Glomerular visceral epithelial cell (primary cell): Measurements from ENCODE around the gene SLC44A3.

ENCODE experiments used
- DNase-seq: peaks from one replicate; pipeline ENCODE4 v3.0.0-alpha.2; 2016; ENCODE audit errors: extremely low spot score

The SLC44A3 gene

DNA sequence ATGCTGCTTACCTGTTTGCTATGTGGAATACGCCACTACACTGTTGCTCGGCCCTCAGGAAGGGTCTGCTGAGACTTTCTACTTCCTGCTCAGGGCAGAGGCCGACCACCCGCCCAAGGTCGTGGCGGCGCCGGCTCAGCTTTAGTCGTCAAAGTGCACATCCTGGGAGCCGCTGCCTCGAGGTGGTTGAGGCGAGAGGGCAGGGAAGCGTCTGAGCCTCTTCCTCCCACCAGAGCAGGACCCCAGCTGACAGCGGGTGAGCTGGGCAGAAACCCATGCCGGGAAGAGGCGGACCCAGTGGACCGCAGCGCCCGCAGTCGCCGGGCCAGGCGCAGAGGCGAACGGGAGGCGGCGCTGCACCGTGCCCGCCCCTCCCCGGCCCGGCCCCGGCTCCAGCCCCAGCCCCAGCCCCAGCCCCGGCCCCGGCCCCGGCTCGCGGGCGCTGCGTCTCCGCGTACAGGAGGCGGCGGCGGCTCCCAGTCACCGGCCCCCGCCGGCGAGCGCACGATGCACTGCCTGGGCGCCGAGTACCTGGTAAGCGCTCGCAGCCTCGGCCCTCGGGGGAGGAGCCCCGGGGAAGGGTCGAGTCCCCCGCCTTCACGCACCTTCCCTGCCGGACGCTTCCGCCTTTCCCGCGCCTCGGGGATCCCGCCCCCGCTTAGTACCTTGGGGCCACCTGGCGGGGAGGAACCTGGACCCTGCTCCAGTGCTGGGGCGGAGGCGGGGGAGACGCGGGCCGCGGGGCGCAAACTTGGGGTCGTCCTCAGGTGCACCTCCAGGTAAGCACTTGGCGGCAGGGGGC is at the start of gene SLC44A3:
TSS of gene SLC44A3 (plus strand) at position 413 of the 802 bp plus-strand sequence. CDS start at position 508, 95 bp downstream.
- DNase-seq: peak; percentile 62

DNA sequence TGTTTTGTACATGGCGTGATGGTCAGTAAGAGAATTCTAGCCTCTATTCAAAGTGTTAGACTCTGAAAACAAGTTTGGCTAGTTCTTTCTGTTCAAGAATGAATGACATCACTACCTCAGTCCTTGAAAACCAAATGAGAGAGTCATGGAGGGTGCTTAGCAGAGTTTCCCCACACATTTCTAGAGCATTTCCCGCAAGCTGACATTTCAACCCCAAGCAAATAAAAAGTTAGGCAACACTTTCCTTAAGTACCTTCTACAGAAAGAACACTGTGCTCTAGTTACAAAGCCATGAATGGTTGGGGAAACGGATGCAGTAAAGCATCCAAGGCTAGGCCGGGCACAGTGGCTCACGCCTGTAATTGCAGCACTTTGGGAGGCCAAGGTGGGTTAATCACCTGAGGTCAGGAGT is 47.9 kb upstream of the SLC44A3 start:
- no peak for DNase-seq

DNA sequence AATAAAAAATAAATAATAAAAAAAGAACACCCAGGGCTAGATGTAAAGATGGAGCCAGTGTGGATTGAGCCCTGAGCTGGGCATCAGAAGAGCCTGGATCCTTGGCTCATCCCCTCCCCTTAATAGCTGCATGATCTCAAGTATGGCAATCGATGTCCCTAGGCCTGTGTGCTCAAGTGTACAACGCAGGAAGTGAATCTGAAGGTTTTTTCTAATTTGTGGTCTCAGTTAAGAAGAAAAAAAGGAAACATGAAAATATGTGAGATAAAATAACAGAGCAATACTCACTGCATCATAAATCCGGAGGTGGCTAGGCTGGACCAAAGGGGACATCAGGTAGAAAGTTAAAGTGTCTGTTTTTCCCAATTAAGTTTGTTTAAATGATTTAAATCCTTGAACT is 47.3 kb upstream of the SLC44A3 start:
- DNase-seq: no peak

GRCh38 chr1:94773296-94773809 is 46.8 kb upstream of the SLC44A3 start:
- no peak for DNase-seq

GRCh38 chr1:94773931-94774422 is 46.2 kb upstream of the SLC44A3 start:
- DNase-seq: peak; percentile 78

- no peak for DNase-seq
Measured at GRCh38 chr1:94776474-94776873, 43.7 kb upstream of the SLC44A3 start.

DNA sequence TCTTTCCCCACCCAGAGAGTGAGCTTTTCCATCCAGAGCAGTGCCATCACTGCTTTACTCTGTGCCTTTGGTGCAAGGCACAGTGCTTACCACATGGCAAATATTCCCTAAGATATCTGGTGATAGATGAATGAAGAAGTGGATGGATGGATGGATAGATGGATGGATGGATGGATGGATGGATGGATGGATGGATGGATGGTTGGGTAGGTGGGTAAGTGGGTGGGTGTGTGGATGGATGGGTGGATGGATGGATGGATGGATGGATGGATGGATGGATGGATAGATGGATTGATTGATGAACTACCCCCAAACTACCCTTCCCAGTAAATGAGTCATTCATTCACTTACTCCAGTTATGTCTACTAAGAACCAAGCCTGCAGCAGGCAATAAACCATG is 42.9 kb upstream of the SLC44A3 start:
- no peak for DNase-seq

DNA sequence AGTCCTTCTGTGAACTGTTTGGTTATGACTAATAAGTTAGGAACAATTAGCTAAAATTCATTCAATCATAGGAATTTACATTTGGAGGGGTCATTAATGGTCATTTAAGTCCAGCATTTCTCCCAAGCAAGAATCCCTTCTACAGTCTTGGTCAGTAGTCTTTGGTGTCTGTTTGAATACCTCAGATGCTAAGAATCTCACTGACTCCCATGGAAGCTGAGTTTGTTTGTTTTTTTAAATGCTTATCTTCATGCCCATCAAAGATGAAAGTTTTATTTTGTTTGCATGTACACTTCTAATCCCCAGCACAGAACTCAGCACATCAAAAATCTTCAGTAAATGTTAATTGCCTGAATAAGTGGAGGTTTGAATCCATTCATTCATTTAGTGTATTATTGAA is 41.3 kb upstream of the SLC44A3 start:
- no peak for DNase-seq

- DNase-seq: peak; percentile 69
Measured at GRCh38 chr1:94783342-94784189, 36.6 kb upstream of the SLC44A3 start.

DNA sequence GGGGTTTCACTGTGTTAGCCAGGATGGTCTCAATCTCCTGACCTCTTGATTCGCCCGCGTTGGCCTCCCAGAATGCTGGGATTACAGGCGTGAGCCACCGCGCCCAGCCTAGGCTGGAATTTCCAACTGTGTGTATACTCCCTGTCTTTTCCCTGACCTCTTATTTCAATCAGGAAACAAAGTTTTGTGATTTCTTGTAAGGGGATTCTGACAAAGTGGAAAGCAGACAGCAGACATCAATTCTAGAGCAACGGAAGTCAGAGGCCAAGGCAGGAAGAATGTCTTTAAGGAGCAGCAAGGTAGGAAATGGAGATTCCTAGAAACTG is 36.0 kb upstream of the SLC44A3 start:
- DNase-seq: no peak

GRCh38 chr1:94787691-94788090 is 32.5 kb upstream of the SLC44A3 start:
- DNase-seq: no peak

DNA sequence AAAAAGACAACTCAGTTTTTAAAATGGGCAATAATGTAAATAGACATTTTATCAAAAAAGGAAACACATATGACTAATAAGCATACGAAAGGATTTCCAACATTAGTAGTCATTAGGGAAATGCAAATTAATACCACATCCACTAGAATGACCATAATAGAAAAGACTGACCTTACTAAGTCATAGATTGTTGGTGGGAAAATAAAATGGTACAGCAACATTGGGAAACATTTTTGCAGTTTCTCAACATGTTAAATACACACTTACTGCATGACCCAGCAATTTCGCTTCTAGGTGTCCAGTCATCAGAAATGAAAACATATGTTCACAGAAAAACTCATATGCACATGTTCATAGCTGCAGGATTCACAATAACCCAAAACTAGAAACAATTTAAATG is 29.9 kb upstream of the SLC44A3 start:
- DNase-seq: no peak

GRCh38 chr1:94790670-94791069 is 29.5 kb upstream of the SLC44A3 start:
- no peak for DNase-seq

- peak; percentile 66 for DNase-seq
Measured at GRCh38 chr1:94792473-94793295, 27.5 kb upstream of the SLC44A3 start.

- no peak for DNase-seq
Measured at GRCh38 chr1:94793296-94793656, 26.9 kb upstream of the SLC44A3 start.

DNA sequence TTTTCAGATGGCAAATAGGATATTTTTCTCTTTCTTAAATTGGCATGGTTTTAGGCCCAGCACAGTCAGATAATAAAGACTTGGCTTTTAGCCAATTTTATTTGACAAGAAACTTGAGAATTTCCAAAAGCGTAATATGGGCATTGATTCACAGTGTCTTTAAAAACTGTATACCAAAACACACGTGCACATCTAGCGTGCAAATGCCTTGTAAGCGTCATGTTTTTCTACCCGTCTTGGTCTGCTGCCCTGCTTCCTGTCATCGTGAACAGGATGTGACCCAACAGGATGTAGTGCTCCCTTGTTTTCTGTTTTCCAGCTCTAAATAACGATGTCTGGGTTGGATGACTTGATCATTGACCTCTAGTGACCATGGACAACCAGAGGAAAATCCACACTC is 24.7 kb upstream of the SLC44A3 start:
- DNase-seq: peak; percentile 15

DNA sequence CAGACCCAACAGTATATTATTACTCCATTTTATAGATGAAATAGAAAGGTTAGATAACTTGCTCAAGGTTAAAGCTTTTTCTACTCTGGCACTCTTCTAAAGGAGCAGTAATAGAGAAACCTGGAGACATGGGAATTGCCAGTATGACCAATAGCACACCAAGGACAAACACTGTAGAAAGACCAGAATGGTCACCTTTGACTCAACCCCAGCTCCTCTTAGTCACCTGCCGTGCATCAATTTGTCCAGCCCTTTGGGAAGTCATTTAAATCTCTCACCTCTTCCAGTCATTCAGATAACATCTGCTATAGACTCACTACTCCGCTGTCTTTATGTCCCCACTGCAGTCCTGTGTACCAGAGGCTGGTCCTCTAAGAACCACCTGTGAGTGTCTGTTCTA is 23.9 kb upstream of the SLC44A3 start:
- DNase-seq: no peak

- DNase-seq: no peak
Measured at GRCh38 chr1:94797291-94797690, 22.9 kb upstream of the SLC44A3 start.

DNA sequence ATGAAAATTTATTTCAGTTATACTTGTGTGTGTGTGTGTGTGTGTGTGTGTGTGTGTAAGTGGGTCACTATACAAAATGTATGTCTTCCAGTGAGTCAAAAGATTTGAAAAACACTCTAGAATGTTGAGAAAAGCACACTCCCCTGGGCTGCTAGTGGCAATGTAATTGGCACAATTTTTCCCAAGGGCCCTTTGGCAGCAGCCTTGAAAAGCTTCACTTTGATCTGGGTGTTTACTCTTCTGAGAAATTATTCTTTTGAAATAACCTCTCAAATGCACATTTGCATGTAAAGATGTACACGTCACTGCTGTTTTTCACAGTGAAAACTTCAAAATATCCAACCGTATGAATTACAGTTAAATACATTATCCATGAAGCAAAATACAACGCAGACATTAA is 22.1 kb upstream of the SLC44A3 start:
- no peak for DNase-seq

GRCh38 chr1:94798462-94798861 is 21.7 kb upstream of the SLC44A3 start:
- DNase-seq: no peak

GRCh38 chr1:94799206-94799605 is 21.0 kb upstream of the SLC44A3 start:
- DNase-seq: no peak
